Right cardiac atrium (tissue), 5 donors: ENCODE results near the gene MRTFA. TPM values are rescaled to one million over a fixed set of nuclear protein-coding genes. Genes with fewer than 3 reads are reported as not detected.
"Not testable (repeated sequence)": the region's sequence is repeated elsewhere in the genome, so short reads cannot be mapped to it uniquely, and the experiment has no call there.

Source experiments
- ATAC-seq, 2 donors: fragments of 200-7000 bp; cut with Tn5 transposase; one replicate each; pipeline versions ENCODE4 v1.8.0 to v1.9.1; 2020; ENCODE audit warnings: moderate library complexity in 2 of 2, mild to moderate bottlenecking in 1 of 2
- DNase-seq, 3 donors: peaks; one replicate each; pipeline ENCODE4 v3.0.0-alpha.2; 2020
- H3K27ac ChIP-seq: one replicate; pipeline ENCODE4 v1.5.1; 2013; ENCODE audit warnings: mild to moderate bottlenecking, low read length, control low read depth, moderate library complexity
- H3K27me3 ChIP-seq: one replicate; pipeline ENCODE4 v1.6.1; 2013; ENCODE audit not compliant: control insufficient read depth, insufficient read depth
- H3K4me1 ChIP-seq: one replicate; pipeline ENCODE4 v1.6.1; 2013; ENCODE audit warnings: low read length; ENCODE audit not compliant: control insufficient read depth, insufficient read depth
- H3K4me3 ChIP-seq: one replicate; pipeline ENCODE4 v1.5.1; 2013; ENCODE audit warnings: low read length, control low read depth
- H3K9me3 ChIP-seq: one replicate; pipeline ENCODE4 v1.6.1; 2013; ENCODE audit warnings: low read length; ENCODE audit not compliant: control insufficient read depth
- WGBS: extraction: QIAGEN DNeasy Blood & Tissue Kit; methylation state at CpG from one replicate; pipeline ENCODE4 v1.1.7; 2013; 5-methylcytosine and 5-hydroxymethylcytosine counted together
- intact Hi-C, 4 donors: fragments of 100-400 bp; cut with DNase I; formaldehyde crosslinking; loops; one replicate each; pipeline versions ENCODE4 v1.11.0 to v1.14.0; 2022 to 2023
- polyA plus RNA-seq: library from polyadenylated mRNA; stranded (reverse); fragments of 200-250 nt; gene quantifications from one replicate; pipeline ENCODE4 v1.2.3, GENCODE V29; 2013
- total RNA-seq, 4 donors: library from RNA; stranded (reverse); fragmentation: NEBNext Ultra II Directional; extraction: Animal tissue kit (Norgen Biotek cat#: 25700); gene quantifications; one replicate each; pipeline ENCODE4 v1.2.1, GENCODE V29; 2021
- donor health status: healthy with polysubstance abuse.
- donor health status: DM: no; HTN: yes; CAD: no.
- donor health status: DM: no; HTN: no; CAD: no.
- donor health status: DM: no; HTN: yes; CAD: no; lungs with severe emphysema.
- donor health status: DM: yes; HTN: yes; CAD: no.

MRTFA gene
- total and polyA plus RNA-seq, 5 donors = 22.2 to 40.2 (median 31.6) TPM

GRCh38 chr22:40381461-40381860 is 255.1 kb downstream of the MRTFA start:
- peaks cover 3% of the 10 kb centered on the region for H3K4me1 ChIP-seq
- no peak for ATAC-seq
- intact Hi-C loops = no loop called here
- WGBS = 96% methylated on average over 3 of the region's 3 CpGs
- no peak for DNase-seq
- no peak overlapping the region for H3K4me3 ChIP-seq
- no peaks in the 10 kb centered on the region for H3K27me3 ChIP-seq
- no peaks in the 10 kb centered on the region for H3K9me3 ChIP-seq
- no peak overlapping the region for H3K27ac ChIP-seq

GRCh38 chr22:40378448-40378847 is 258.1 kb downstream of the MRTFA start:
- H3K9me3 ChIP-seq, H3K4me1 ChIP-seq, intact Hi-C loops, H3K27ac ChIP-seq, H3K4me3 ChIP-seq, DNase-seq, H3K27me3 ChIP-seq, ATAC-seq: not testable (repeated sequence)
- WGBS = 92% methylated on average over 11 of the region's 11 CpGs

- no peak overlapping the region for H3K27ac ChIP-seq
- intact Hi-C loops = no loop called here
- DNase-seq = no peak
- ATAC-seq = no peak
- no peak overlapping the region for H3K4me3 ChIP-seq
- H3K9me3 ChIP-seq = no peaks in the 10 kb centered on the region
- H3K4me1 ChIP-seq = peaks cover 1% of the 10 kb centered on the region
- WGBS = 95% methylated on average over 2 of the region's 2 CpGs
- no peaks in the 10 kb centered on the region for H3K27me3 ChIP-seq
These were observed 258.6 kb downstream of the MRTFA start for GRCh38 chr22:40377931-40378330.

- no peaks in the 10 kb centered on the region for H3K9me3 ChIP-seq
- no peak overlapping the region for H3K4me3 ChIP-seq
- no peaks in the 10 kb centered on the region for H3K27me3 ChIP-seq
- peaks cover 1% of the 10 kb centered on the region for H3K4me1 ChIP-seq
- WGBS = 71% methylated on average over 5 of the region's 5 CpGs
- ATAC-seq (no peak), DNase-seq (no peak)
- no peak overlapping the region for H3K27ac ChIP-seq
- intact Hi-C loops = no loop called here
These were observed 260.4 kb downstream of the MRTFA start for GRCh38 chr22:40376149-40376548.

- H3K4me1 ChIP-seq = peaks cover 1% of the 10 kb centered on the region
- ATAC-seq = no peak
- no peaks in the 10 kb centered on the region for H3K9me3 ChIP-seq
- intact Hi-C loops = no loop called here
- H3K27ac ChIP-seq = no peak overlapping the region
- no peaks in the 10 kb centered on the region for H3K27me3 ChIP-seq
- 97% methylated on average over 8 of the region's 8 CpGs for WGBS
- no peak overlapping the region for H3K4me3 ChIP-seq
- no peak for DNase-seq
These were observed 262.0 kb downstream of the MRTFA start for GRCh38 chr22:40374567-40374966.

DNA sequence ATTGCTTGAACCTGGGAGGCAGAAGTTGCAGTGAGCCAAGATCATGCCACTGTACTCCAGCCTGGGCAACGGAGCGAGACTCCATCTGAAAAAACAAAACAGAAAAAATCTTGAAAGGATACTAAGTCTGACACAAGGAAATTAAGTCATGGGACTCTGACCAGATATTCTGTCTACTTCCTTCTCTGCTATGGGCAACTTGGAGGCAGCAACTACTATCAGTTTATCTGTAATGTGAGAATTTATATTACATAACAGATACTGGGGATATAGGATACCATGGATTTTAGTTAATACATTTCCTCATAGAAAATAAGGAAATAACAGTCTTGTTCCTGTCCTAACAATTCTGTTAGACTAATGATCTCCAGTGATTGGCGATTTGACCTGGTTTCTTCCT is 267.7 kb downstream of the MRTFA start:
- Histone ChIP-seq H3K4me3 (no peak overlapping the region), H3K27ac (no peak overlapping the region), H3K27me3 (no peaks in the 10 kb centered on the region), H3K9me3 (no peaks in the 10 kb centered on the region), H3K4me1 (no peaks in the 10 kb centered on the region)
- WGBS = 85% methylated on average over 3 of the region's 3 CpGs
- ATAC-seq = no peak
- no peak for DNase-seq
- intact Hi-C loops = no loop called here

GRCh38 chr22:40368016-40368415 is 268.5 kb downstream of the MRTFA start:
- Histone ChIP-seq H3K9me3 (no peaks in the 10 kb centered on the region), H3K4me1 (no peaks in the 10 kb centered on the region), H3K27ac (no peak overlapping the region), H3K4me3 (no peak overlapping the region), H3K27me3 (no peaks in the 10 kb centered on the region)
- no peak for DNase-seq
- WGBS = 57% methylated on average over 6 of the region's 6 CpGs
- intact Hi-C loops = no loop called here
- ATAC-seq = no peak

GRCh38 chr22:40367342-40367741 is 269.2 kb downstream of the MRTFA start:
- H3K4me1 ChIP-seq = no peaks in the 10 kb centered on the region
- H3K27ac ChIP-seq = no peak overlapping the region
- no peak for DNase-seq
- H3K27me3 ChIP-seq = no peaks in the 10 kb centered on the region
- no peaks in the 10 kb centered on the region for H3K9me3 ChIP-seq
- no peak overlapping the region for H3K4me3 ChIP-seq
- no peak for ATAC-seq
- WGBS = 72% methylated on average over 6 of the region's 6 CpGs
- intact Hi-C loops = no loop called here

GRCh38 chr22:40366068-40366467 is 270.5 kb downstream of the MRTFA start:
- Histone ChIP-seq H3K4me3 (no peak overlapping the region), H3K9me3 (no peaks in the 10 kb centered on the region), H3K27me3 (no peaks in the 10 kb centered on the region), H3K27ac (no peak overlapping the region), H3K4me1 (no peaks in the 10 kb centered on the region)
- intact Hi-C loops = no loop called here
- no peak for DNase-seq
- ATAC-seq = no peak
- 98% methylated on average over 2 of the region's 2 CpGs for WGBS

GRCh38 chr22:40364431-40364830 is 272.1 kb downstream of the MRTFA start:
- intact Hi-C loops = no loop called here

DNA sequence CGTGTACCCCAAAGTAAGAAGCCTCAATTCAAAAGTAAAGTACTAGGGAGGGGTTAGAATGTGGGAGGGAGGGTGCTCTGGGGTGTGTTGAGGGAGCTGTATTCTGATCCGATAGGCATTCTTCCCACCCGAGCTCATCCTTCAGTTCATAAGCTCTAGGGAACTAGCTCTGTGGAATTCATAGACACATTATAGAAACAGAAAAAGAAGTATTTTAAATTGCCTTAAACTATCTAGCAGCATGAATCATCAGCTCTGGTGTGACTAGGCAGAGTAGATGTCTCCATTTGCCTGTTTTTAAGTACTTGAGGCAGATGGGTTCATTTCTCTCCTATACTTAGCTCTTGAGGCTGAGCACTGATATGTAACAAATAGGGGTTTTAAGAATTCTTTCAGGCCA is 273.5 kb downstream of the MRTFA start:
- Histone ChIP-seq H3K27me3 (no peaks in the 10 kb centered on the region), H3K9me3 (no peaks in the 10 kb centered on the region), H3K4me3 (no peak overlapping the region), H3K4me1 (no peaks in the 10 kb centered on the region), H3K27ac (no peak overlapping the region)
- intact Hi-C loops = no loop called here
- ATAC-seq (no peak), DNase-seq (no peak)
- WGBS = 89% methylated on average over 3 of the region's 3 CpGs

More at GRCh38 chr22:40364431-40364830, 272.1 kb downstream of the MRTFA start:
- Histone ChIP-seq H3K4me3 (no peak overlapping the region), H3K27me3 (no peaks in the 10 kb centered on the region), H3K27ac (no peak overlapping the region), H3K4me1 (no peaks in the 10 kb centered on the region), H3K9me3 (no peaks in the 10 kb centered on the region)
- no peak for ATAC-seq
- no peak for DNase-seq
- 81% methylated on average over 1 of the region's 1 CpG for WGBS

- WGBS = 97% methylated on average over 5 of the region's 5 CpGs
- DNase-seq (no peak), ATAC-seq (no peak)
- Histone ChIP-seq H3K9me3 (no peaks in the 10 kb centered on the region), H3K27me3 (no peaks in the 10 kb centered on the region), H3K4me3 (no peak overlapping the region), H3K4me1 (no peaks in the 10 kb centered on the region), H3K27ac (no peak overlapping the region)
- intact Hi-C loops = no loop called here
These were observed 275.4 kb downstream of the MRTFA start for GRCh38 chr22:40361100-40361499.
